Measurements from ENCODE around the gene ACO2.
"Not testable (repeated sequence)": the region's sequence is repeated elsewhere in the genome, so short reads cannot be mapped to it uniquely, and the experiment has no call there.

ACO2 gene

GRCh38 chr22:41543854-41544670, 75.1 kb downstream of the ACO2 start, which contains the start of gene POLR3H:
Gene POLR3H (minus strand): TSS chr22:41544470. CDS start chr22:41544101, 369 bp downstream.
- DNase-seq = peak; percentile 81

- no peak for DNase-seq
Measured at GRCh38 chr22:41544671-41545476, 76.0 kb downstream of the ACO2 start.

GRCh38 chr22:41548830-41549211, 79.9 kb downstream of the ACO2 start:
- DNase-seq = no peak

- no peak for DNase-seq
Measured at GRCh38 chr22:41550952-41551491, 82.1 kb downstream of the ACO2 start.

- DNase-seq = no peak
Measured at GRCh38 chr22:41551877-41552582, 83.1 kb downstream of the ACO2 start.

- no peak for DNase-seq
Measured at GRCh38 chr22:41555325-41555982, 86.5 kb downstream of the ACO2 start.

GRCh38 chr22:41556561-41556960, 87.6 kb downstream of the ACO2 start:
- DNase-seq = no peak

- DNase-seq = peak; percentile 87
Measured at GRCh38 chr22:41557401-41558240, 88.7 kb downstream of the ACO2 start.

GRCh38 chr22:41558241-41558630, 89.3 kb downstream of the ACO2 start:
- not testable (repeated sequence) for DNase-seq

GRCh38 chr22:41560095-41560471, 91.2 kb downstream of the ACO2 start:
- DNase-seq = no peak

- no peak for DNase-seq
Measured at GRCh38 chr22:41561335-41561734, 92.4 kb downstream of the ACO2 start.

GRCh38 chr22:41561788-41562187, 92.9 kb downstream of the ACO2 start:
- DNase-seq = no peak

- no peak for DNase-seq
Measured at GRCh38 chr22:41562461-41562860, 93.5 kb downstream of the ACO2 start.

- no peak for DNase-seq
Measured at GRCh38 chr22:41563051-41563711, 94.3 kb downstream of the ACO2 start.

- no peak for DNase-seq
Measured at GRCh38 chr22:41564563-41564962, 95.6 kb downstream of the ACO2 start.

GRCh38 chr22:41565403-41566054, 96.6 kb downstream of the ACO2 start:
- DNase-seq = no peak

- DNase-seq = no peak
Measured at GRCh38 chr22:41567512-41567768, 98.5 kb downstream of the ACO2 start.

- DNase-seq = no peak
Measured at GRCh38 chr22:41568811-41569210, 99.9 kb downstream of the ACO2 start.

GRCh38 chr22:41570221-41570620, 101.3 kb downstream of the ACO2 start:
- DNase-seq = no peak

- DNase-seq = no peak
Measured at GRCh38 chr22:41571786-41572185, 102.9 kb downstream of the ACO2 start.

GRCh38 chr22:41572305-41572704, 103.4 kb downstream of the ACO2 start:
- not testable (repeated sequence) for DNase-seq
